Stomach (tissue), 9 donors: ENCODE data around the gene BANP. TPM values are rescaled to one million over a fixed set of nuclear protein-coding genes. Genes with fewer than 3 reads are reported as not detected.
"Not testable (repeated sequence)": the region's sequence is repeated elsewhere in the genome, so short reads cannot be mapped to it uniquely, and the experiment has no call there.

ENCODE experiments used
- DNase-seq, 2 donors: peaks; one replicate each; pipeline versions ENCODE4 v3.0.0 to v3.0.0-alpha.2; 2013 to 2019
- H3K27ac ChIP-seq, 5 donors: fragments of 200-600 bp in 4 of 5; sonication (generic) in 4 of 5; one replicate each; pipeline ENCODE4 v1.5.1; 2013 to 2019; ENCODE audit warnings: mild to moderate bottlenecking in 1 of 5, moderate library complexity in 1 of 5
- H3K27me3 ChIP-seq, 3 donors: fragments of 200-600 bp; sonication (generic); one replicate each; pipeline ENCODE4 v1.5.1; 2017 to 2019; ENCODE audit warnings: mixed run types in 1 of 3
- H3K36me3 ChIP-seq, 4 donors: fragments of 200-600 bp; sonication (generic); 1 replicate in 3 of 4; 2 replicates in 1 of 4; pipeline ENCODE4 v1.5.1; 2016 to 2019
- H3K4me1 ChIP-seq, 4 donors: fragments of 200-600 bp; sonication (generic); one replicate each; pipeline ENCODE4 v1.5.1; 2016 to 2019
- H3K4me3 ChIP-seq, 4 donors: fragments of 200-600 bp; sonication (generic) in 3 of 4; one replicate each; pipeline ENCODE4 v1.5.1; 2016 to 2019; ENCODE audit warnings: mild to moderate bottlenecking in 1 of 4
- H3K9me3 ChIP-seq, 4 donors: fragments of 200-600 bp; sonication (generic); one replicate each; pipeline ENCODE4 v1.5.1; 2016 to 2019
- EP300 ChIP-seq: sonication (generic); formaldehyde crosslinking; IDR thresholded peaks from one replicate; pipeline ENCODE4 v1.6.1; 2017; ENCODE audit warnings: antibody characterized with exemption
- POLR2A ChIP-seq, 4 donors: fragments of 450-650 bp; IDR thresholded peaks; one replicate each; pipeline ENCODE4 v1.6.1; 2016; ENCODE audit warnings: antibody characterized with exemption in 4 of 4, control low read depth in 2 of 4, mild to moderate bottlenecking in 1 of 4, moderate library complexity in 1 of 4
- POLR2AphosphoS5 ChIP-seq, 3 donors: sonication (generic); formaldehyde crosslinking; IDR thresholded peaks; one replicate each; pipeline ENCODE4 v1.6.1; 2016; ENCODE audit warnings: antibody characterized with exemption in 3 of 3
- WGBS, 5 donors: extraction: QIAGEN DNeasy Blood & Tissue Kit in 3 of 5; methylation state at CpG; one replicate each; pipeline versions ENCODE4 v1.1.5 to v1.1.7; 2013 to 2018; 5-methylcytosine and 5-hydroxymethylcytosine counted together
- intact Hi-C: fragments of 100-400 bp; cut with DNase I; formaldehyde crosslinking; loops from one replicate; pipeline ENCODE4 v1.15.1; 2023; ENCODE audit warnings: low total_unique reads
- polyA plus RNA-seq, 3 donors: library from polyadenylated mRNA; stranded (reverse); fragments of 200-250 nt; gene quantifications; one replicate each; pipeline ENCODE4 v1.2.3, GENCODE V29; 2013
- total RNA-seq, 5 donors: library from RNA; depleted of rRNA; stranded (reverse); fragments of >200 nt; gene quantifications; one replicate each; pipeline versions ENCODE4 v1.1.0 to v1.2.3, GENCODE V29; 2014 to 2016
- TF ChIP-seq, protein P1 (sequence below), 7 experiments: fragments of 450-650 bp in 4 of 7; fragments of 200-600 bp in 3 of 7; sonication (generic) in 3 of 7; IDR thresholded peaks; one replicate each; pipeline ENCODE4 v1.5.1; 2016 to 2019; ENCODE audit warnings: antibody characterized with exemption in 7 of 7, control low read depth in 2 of 7, mild to moderate bottlenecking in 1 of 7
- donor health status: healthy with polysubstance abuse.
- donor health status: Bipolar disorder and iron deficiency.
- donor health status: healthy.

The BANP gene
- total and polyA plus RNA-seq, 8 donors, result 6.0 to 144 (median 18.3) TPM

GRCh38 chr16:87973717-87974116 lies 22.5 kb downstream of the BANP start:
- no peaks in the 10 kb centered on the region for H3K27me3 ChIP-seq
- DNase-seq, result no peak
- no peak overlapping the region for H3K27ac ChIP-seq
- H3K4me1 ChIP-seq, result no peaks in the 10 kb centered on the region
- TF ChIP-seq POLR2A (IDR thresholded peaks at IDR 0.05) (no peak), EP300 (no peak), POLR2AphosphoS5 (IDR thresholded peaks at IDR 0.05) (no peak)
- TF ChIP-seq, protein P1, sequence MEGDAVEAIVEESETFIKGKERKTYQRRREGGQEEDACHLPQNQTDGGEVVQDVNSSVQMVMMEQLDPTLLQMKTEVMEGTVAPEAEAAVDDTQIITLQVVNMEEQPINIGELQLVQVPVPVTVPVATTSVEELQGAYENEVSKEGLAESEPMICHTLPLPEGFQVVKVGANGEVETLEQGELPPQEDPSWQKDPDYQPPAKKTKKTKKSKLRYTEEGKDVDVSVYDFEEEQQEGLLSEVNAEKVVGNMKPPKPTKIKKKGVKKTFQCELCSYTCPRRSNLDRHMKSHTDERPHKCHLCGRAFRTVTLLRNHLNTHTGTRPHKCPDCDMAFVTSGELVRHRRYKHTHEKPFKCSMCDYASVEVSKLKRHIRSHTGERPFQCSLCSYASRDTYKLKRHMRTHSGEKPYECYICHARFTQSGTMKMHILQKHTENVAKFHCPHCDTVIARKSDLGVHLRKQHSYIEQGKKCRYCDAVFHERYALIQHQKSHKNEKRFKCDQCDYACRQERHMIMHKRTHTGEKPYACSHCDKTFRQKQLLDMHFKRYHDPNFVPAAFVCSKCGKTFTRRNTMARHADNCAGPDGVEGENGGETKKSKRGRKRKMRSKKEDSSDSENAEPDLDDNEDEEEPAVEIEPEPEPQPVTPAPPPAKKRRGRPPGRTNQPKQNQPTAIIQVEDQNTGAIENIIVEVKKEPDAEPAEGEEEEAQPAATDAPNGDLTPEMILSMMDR (IDR thresholded peaks at IDR 0.05), result no peak
- no peak overlapping the region for H3K4me3 ChIP-seq
- 77 to 92% (median 87%) methylated on average over 3 of the region's 3 CpGs for WGBS, 5 donors
- intact Hi-C loops, result no loop called here
- H3K36me3 ChIP-seq, result peaks cover 0 to 35% (median 25%) of the 10 kb centered on the region in 4 donors
- H3K9me3 ChIP-seq, result peaks cover 5 to 26% (median 15%) of the 10 kb centered on the region in 4 donors

- Histone ChIP-seq H3K4me3 (no peak overlapping the region), H3K36me3 (peaks cover 0 to 40% (median 29%) of the 10 kb centered on the region in 4 donors), H3K4me1 (no peaks in the 10 kb centered on the region), H3K27ac (no peak overlapping the region), H3K9me3 (peaks cover 5 to 26% (median 15%) of the 10 kb centered on the region in 4 donors), H3K27me3 (no peaks in the 10 kb centered on the region)
- WGBS, 5 donors, result 84 to 91% (median 89%) methylated on average over 9 of the region's 9 CpGs
- TF ChIP-seq, protein P1 (IDR thresholded peaks at IDR 0.05), result no peak
- no peak for TF ChIP-seq POLR2AphosphoS5 (IDR thresholded peaks at IDR 0.05)
- TF ChIP-seq POLR2A (IDR thresholded peaks at IDR 0.05), result no peak
- TF ChIP-seq EP300, result no peak
- intact Hi-C loops, result no loop called here
- DNase-seq, result no peak
These were observed 22.9 kb downstream of the BANP start for GRCh38 chr16:87974178-87974577.

- no peak for TF ChIP-seq POLR2A (IDR thresholded peaks at IDR 0.05)
- Histone ChIP-seq H3K9me3 (peaks cover 4 to 13% (median 8%) of the 10 kb centered on the region in 4 donors), H3K36me3 (peaks cover 0 to 43% (median 33%) of the 10 kb centered on the region in 4 donors), H3K27me3 (no peaks in the 10 kb centered on the region), H3K27ac (peak overlapping the region in 2 of 5 donors; percentile 35 to 49), H3K4me1 (no peaks in the 10 kb centered on the region), H3K4me3 (no peak overlapping the region)
- WGBS, 5 donors, result 68 to 75% (median 75%) methylated on average over 3 of the region's 3 CpGs
- no peak for DNase-seq
- intact Hi-C loops, result no loop called here
These were observed 25.4 kb downstream of the BANP start for GRCh38 chr16:87976665-87977064.

GRCh38 chr16:87978127-87978526 lies 26.9 kb downstream of the BANP start:
- no peak overlapping the region for H3K4me3 ChIP-seq
- peaks cover 0 to 55% (median 42%) of the 10 kb centered on the region in 4 donors for H3K36me3 ChIP-seq
- H3K4me1 ChIP-seq, result peaks cover 0 to 8% (median 0%) of the 10 kb centered on the region in 4 donors
- no peaks in the 10 kb centered on the region for H3K9me3 ChIP-seq
- H3K27me3 ChIP-seq, result no peaks in the 10 kb centered on the region
- intact Hi-C loops, result no loop called here
- no peak for DNase-seq
- TF ChIP-seq, protein P1 (IDR thresholded peaks at IDR 0.05), result no peak
- TF ChIP-seq EP300 (no peak), POLR2AphosphoS5 (IDR thresholded peaks at IDR 0.05) (no peak), POLR2A (IDR thresholded peaks at IDR 0.05) (no peak)
- 79 to 90% (median 86%) methylated on average over 5 of the region's 5 CpGs for WGBS, 5 donors
- no peak overlapping the region for H3K27ac ChIP-seq

GRCh38 chr16:87979352-87979751 lies 28.1 kb downstream of the BANP start:
- TF ChIP-seq EP300, result no peak
- TF ChIP-seq, protein P1 (IDR thresholded peaks at IDR 0.05), result no peak
- no peak for TF ChIP-seq POLR2AphosphoS5 (IDR thresholded peaks at IDR 0.05)
- no peak for TF ChIP-seq POLR2A (IDR thresholded peaks at IDR 0.05)
- no peaks in the 10 kb centered on the region for H3K9me3 ChIP-seq

DNA sequence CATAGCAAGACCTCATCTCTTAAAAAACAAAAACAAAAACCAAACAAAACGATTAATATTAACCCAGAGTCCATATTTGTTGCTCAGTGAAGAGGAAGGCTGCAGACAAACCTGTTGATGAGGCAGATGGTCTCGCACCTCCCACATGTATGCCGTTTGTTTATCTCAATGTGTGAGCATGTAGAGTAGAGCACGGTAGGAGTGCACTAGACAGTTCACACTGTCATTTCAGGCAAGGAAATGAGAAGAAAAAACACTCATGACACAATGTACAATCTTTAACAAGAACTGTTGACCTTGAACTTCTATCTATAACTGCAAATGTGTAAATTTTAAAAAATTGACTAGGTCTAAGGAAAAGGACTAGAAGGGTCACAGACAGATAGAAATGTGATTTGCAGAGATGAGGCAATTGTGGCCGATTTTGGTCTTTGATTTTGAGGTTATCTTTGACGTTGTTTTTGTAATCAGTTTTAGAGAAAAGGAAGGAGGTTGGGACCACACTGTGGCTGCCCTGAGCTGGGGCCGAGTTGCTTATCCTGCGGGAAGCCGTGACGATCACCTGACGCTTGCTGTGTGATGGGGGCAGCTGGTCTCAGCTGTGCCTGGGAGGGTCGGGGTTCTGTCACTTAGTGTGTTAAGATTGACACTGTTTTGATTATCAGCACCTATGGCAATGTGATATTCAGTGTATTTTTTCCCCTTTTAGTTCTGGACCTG lies 28.8 kb downstream of the BANP start:
- H3K9me3 ChIP-seq, H3K27ac ChIP-seq, H3K4me3 ChIP-seq, DNase-seq, H3K27me3 ChIP-seq, intact Hi-C loops: not testable (repeated sequence)
- WGBS, 5 donors, result 69 to 76% (median 71%) methylated on average over 12 of the region's 12 CpGs
- Histone ChIP-seq H3K4me1 (peaks cover 0 to 13% (median 0%) of the 10 kb centered on the region in 4 donors), H3K36me3 (peaks cover 6 to 63% (median 52%) of the 10 kb centered on the region in 4 donors)

More at GRCh38 chr16:87979352-87979751, 28.1 kb downstream of the BANP start:
- Histone ChIP-seq H3K27ac (peak overlapping the region in 1 of 5 donors; percentile 13), H3K4me3 (no peak overlapping the region), H3K27me3 (no peaks in the 10 kb centered on the region), H3K4me1 (peaks cover 0 to 13% (median 0%) of the 10 kb centered on the region in 4 donors), H3K36me3 (peaks cover 3 to 60% (median 46%) of the 10 kb centered on the region in 4 donors)
- DNase-seq, result peak in 1 of 2 donors; percentile 51
- intact Hi-C loops, result no loop called here
- 70 to 88% (median 83%) methylated on average over 7 to 8 of the region's 8 CpGs for WGBS, 5 donors

DNA sequence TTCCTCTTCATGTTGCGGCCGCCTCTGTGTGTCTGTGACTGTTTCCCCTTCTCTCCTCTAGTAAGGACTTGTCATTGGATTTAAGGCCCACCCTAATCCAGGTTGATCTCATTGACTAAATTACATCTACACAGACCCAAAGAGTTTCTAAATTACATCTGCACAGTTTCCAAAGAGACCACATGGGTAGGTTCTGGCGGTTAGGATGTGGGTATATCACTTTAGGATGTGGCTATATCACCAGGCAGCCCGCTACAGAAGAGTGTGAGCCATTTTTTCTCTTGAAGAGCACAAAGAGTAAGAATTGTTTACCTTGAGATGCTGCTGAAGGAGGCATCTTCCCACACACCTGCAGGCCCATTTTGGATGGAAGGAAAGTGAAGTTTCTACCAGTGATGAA lies 30.1 kb downstream of the BANP start:
- H3K27me3 ChIP-seq, H3K4me3 ChIP-seq, H3K9me3 ChIP-seq, DNase-seq, H3K27ac ChIP-seq, intact Hi-C loops: not testable (repeated sequence)
- 76 to 91% (median 79%) methylated on average over 4 of the region's 4 CpGs for WGBS, 5 donors
- peaks cover 6 to 67% (median 58%) of the 10 kb centered on the region in 4 donors for H3K36me3 ChIP-seq
- H3K4me1 ChIP-seq, result peaks cover 0 to 13% (median 0%) of the 10 kb centered on the region in 4 donors
